ENCODE data around the gene HSBP1L1.

Gene HSBP1L1

GRCh38 chr18:79947881-79948610 lies 16.4 kb upstream of the HSBP1L1 start:
- CTCF ChIA-PET, result interaction anchor here (0.9 to 3.0 kb wide), 4 partner anchors 11 to 192 kb away, joined by 3 to 11 read pairs (median 6); no protein-coding TSS in a partner anchor
- TF ChIP-seq CTCF (IDR thresholded peaks at IDR 0.05; ENCODE audit: control extremely low read depth, extremely low read depth, low read depth, missing control alignments), result no peak
- DNase-seq (ENCODE audit: extremely low spot score), result no peak
- POLR2A ChIA-PET, result no interaction called here

GRCh38 chr18:79948719-79949411 lies 15.6 kb upstream of the HSBP1L1 start:
- no peak for TF ChIP-seq CTCF (IDR thresholded peaks at IDR 0.05; ENCODE audit: control extremely low read depth, extremely low read depth, low read depth, missing control alignments)
- CTCF ChIA-PET, result interaction anchor here (1.5 kb wide), 1 partner anchor 193 kb away, joined by 3 read pairs; no protein-coding TSS in a partner anchor
- POLR2A ChIA-PET, result no interaction called here
- DNase-seq (ENCODE audit: extremely low spot score), result no peak

GRCh38 chr18:79949697-79950487 lies 14.6 kb upstream of the HSBP1L1 start:
- ChIA-PET POLR2A (interaction anchor here (0.6 kb wide), 1 partner anchor 482 kb away, joined by 3 read pairs; no protein-coding TSS in a partner anchor), CTCF (interaction anchor here (1.2 kb wide), 1 partner anchor 10 kb away, joined by 4 read pairs; no protein-coding TSS in a partner anchor)
- DNase-seq (ENCODE audit: extremely low spot score), result no peak
- TF ChIP-seq CTCF (IDR thresholded peaks at IDR 0.05; ENCODE audit: control extremely low read depth, extremely low read depth, low read depth, missing control alignments), result no peak

- CTCF ChIA-PET, result interaction anchor here (1.2 kb wide), 1 partner anchor 9 kb away, joined by 4 read pairs; no protein-coding TSS in a partner anchor
- POLR2A ChIA-PET, result no interaction called here
- TF ChIP-seq CTCF (IDR thresholded peaks at IDR 0.05; ENCODE audit: control extremely low read depth, extremely low read depth, low read depth, missing control alignments), result no peak
- DNase-seq (ENCODE audit: extremely low spot score), result no peak
Observed at GRCh38 chr18:79950515-79951341, 13.7 kb upstream of the HSBP1L1 start.

GRCh38 chr18:79951545-79952455 lies 12.6 kb upstream of the HSBP1L1 start, which contains the start of gene SLC66A2:
Gene SLC66A2 (minus strand): TSS chr18:79951653. CDS start chr18:79950926, 727 bp downstream.
- POLR2A ChIA-PET, result no interaction called here
- peak; percentile 95 for DNase-seq (ENCODE audit: extremely low spot score)
- no peak for TF ChIP-seq CTCF (IDR thresholded peaks at IDR 0.05; ENCODE audit: control extremely low read depth, extremely low read depth, low read depth, missing control alignments)
- CTCF ChIA-PET, result interaction anchor here (0.6 to 1.3 kb wide), 3 partner anchors 10 to 33 kb away, joined by 3 to 5 read pairs (median 3); no protein-coding TSS in a partner anchor

All from GM10248 (cell line).